Activated naive CD4-positive, alpha-beta T cell treated with anti-CD3 and anti-CD28 coated beads, Interleukin-2, amount 10 ng/mL, durations not matched to agents 5 hours and 36 hours (primary cell): ENCODE results near the gene LAIR1. TPM values are rescaled to one million over a fixed set of nuclear protein-coding genes. Genes with fewer than 3 reads are reported as not detected.

ENCODE experiments used
- total RNA-seq, 2 experiments: library from RNA; stranded (reverse); gene quantifications; one replicate each; pipeline ENCODE4 v1.2.3, GENCODE V29; 2021

The LAIR1 gene
- 100 to 1,000 TPM in 1 of 2 experiments, 10 to 100 TPM in 1; 99.2 to 100 TPM for total RNA-seq

DNA sequence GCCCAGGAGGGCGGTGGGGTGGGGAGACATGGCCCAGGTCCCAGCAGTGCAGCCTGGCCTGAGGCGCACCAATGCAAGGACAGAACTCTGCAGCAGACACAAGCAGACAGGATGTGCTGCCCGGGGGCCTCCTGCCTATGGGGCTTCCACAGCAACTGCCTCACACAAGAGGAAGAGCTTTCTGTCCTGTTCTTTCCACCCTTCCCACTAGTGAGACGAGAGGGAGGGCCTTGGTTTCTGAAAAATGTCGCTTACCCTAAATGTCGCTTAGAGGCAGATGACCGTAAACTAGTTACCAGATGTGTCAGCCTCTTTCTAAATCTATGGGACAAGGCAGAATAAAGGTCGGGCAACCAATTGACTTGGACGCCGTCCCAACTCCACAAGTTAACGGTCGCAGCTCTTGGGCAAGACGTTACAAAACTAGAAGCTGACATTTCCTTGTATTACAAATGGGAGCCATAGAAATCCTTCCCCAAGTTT, at the start of gene LAIR1:
LAIR1 (minus strand) TSS at position 157 of the 483 bp plus-strand sequence; CDS start at position 30, 127 bp downstream.

GRCh38 chr19:54312436-54313377, 52.0 kb downstream of the LAIR1 start, which contains the start of gene LILRA5:
Gene LILRA5, minus strand, starts transcription at chr19:54313166. Its CDS starts 147 bp downstream, at chr19:54313019.

Other genes starting within 250 kb of the LAIR1 start
- 10 to 100 TPM; 42.4 to 46.4 TPM for gene TFPT, start 249.3 kb downstream of the LAIR1 start, total RNA-seq
- 10 to 100 TPM; 63.1 to 68.3 TPM for gene PRPF31, start 249.2 kb downstream of the LAIR1 start, total RNA-seq
- 10 to 100 TPM; 59.2 to 65.5 TPM for gene CNOT3, start 227.2 kb downstream of the LAIR1 start, total RNA-seq
- 1 to 10 TPM; 8.6 to 8.8 TPM for gene LENG1, start 205.2 kb downstream of the LAIR1 start, total RNA-seq
- 1 to 10 TPM; 3.1 to 3.6 TPM for gene TMC4, start 191.8 kb downstream of the LAIR1 start, total RNA-seq
- gene MBOAT7, start 175.4 kb downstream of the LAIR1 start, total RNA-seq = 10 to 100 TPM; 46.0 to 46.9 TPM
- gene TSEN34, start 173.6 kb downstream of the LAIR1 start, total RNA-seq = 10 to 100 TPM in 1 of 2 experiments, 1 to 10 TPM in 1; 9.9 to 11.6 TPM
- gene RPS9, start 164.1 kb downstream of the LAIR1 start, total RNA-seq = 1,000 to 10,000 TPM; 1,383 to 1,428 TPM
- 1 to 10 TPM; 4.8 to 4.9 TPM for gene LILRB3, start 141.9 kb downstream of the LAIR1 start, total RNA-seq
- gene LILRA6, start 122.1 kb downstream of the LAIR1 start, total RNA-seq = under 1 TPM; 0.19 to 0.33 TPM
- not detected for gene LILRB5, start 107.7 kb downstream of the LAIR1 start, total RNA-seq
- not detected for gene LILRB2, start 83.8 kb downstream of the LAIR1 start, total RNA-seq
- gene LILRA5, start 51.8 kb downstream of the LAIR1 start, total RNA-seq = not detected
- gene LILRA4, start 25.8 kb downstream of the LAIR1 start, total RNA-seq = not detected
- gene TTYH1, start 50.5 kb upstream of the LAIR1 start, total RNA-seq = under 1 TPM; 0.58 to 0.91 TPM
- 100 to 1,000 TPM; 239 to 275 TPM for gene LENG8, start 84.3 kb upstream of the LAIR1 start, total RNA-seq
- 1 to 10 TPM; 6.3 to 7.4 TPM for gene LENG9, start 98.8 kb upstream of the LAIR1 start, total RNA-seq
- not detected for gene CDC42EP5, start 108.4 kb upstream of the LAIR1 start, total RNA-seq
- 1 to 10 TPM; 3.6 to 3.7 TPM for gene LAIR2, start 137.9 kb upstream of the LAIR1 start, total RNA-seq
- gene LILRA2, start 208.9 kb upstream of the LAIR1 start, total RNA-seq = under 1 TPM; 0.23 to 0.48 TPM
- not detected for gene LILRA1, start 228.7 kb upstream of the LAIR1 start, total RNA-seq